KBM-7 (cell line): ENCODE measurements around the gene GSK3B.
A peak's percentile ranks its signal among the peaks of the same experiment; 100 is the strongest.

Source experiments
- DNase-seq: peaks from one replicate; pipeline ENCODE4 v3.0.0-alpha.2; 2015
- in situ Hi-C: fragments of 300-500 bp; cut with MboI; formaldehyde crosslinking; loops from 2 replicates; pipeline ENCODE4 v1.14.3; 2020; ENCODE audit warnings: low sequenced_read_pairs, low pct_unique_long_range_greater_than_20kb, mixed read lengths

Gene GSK3B

DNA sequence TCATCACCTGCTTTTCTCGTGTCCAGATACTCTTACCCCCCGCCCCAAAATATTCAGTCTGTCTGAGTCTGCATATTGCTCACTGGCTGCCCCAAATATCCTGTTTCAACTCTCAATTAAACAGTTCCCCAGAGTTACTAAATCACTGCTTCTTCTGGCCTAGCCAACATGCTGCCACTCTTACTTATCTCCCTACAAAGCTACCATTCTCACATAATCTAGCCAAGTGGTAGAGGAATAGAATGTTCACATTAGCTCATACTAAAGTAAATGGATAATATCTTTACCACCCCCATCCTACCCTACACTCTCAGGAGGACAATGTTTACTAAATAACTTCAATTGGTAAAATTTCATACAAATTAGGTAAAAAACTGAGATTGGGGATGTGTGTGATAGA, 234.5 kb downstream of the GSK3B start:
- in situ Hi-C loops: no loop called here
- DNase-seq: no peak

DNA sequence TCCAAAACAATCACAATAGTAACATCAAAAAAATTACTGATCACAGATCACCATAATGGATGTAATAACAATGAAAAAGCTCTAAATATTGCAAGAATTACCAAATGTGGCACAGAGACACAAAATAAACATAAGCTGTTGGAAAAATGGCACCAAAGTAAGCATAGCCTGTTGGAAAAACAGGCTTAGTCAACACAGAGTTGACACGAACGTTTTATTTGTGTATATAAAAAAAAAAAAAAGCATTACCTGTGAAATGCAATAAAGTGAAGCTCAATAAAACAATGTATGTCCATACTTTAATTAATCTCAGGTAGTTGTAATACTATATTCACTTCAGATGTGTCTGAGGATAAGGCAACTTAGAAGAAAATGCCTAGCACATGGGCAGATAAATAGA, 235.3 kb downstream of the GSK3B start:
- in situ Hi-C loops: no loop called here
- DNase-seq: no peak

DNA sequence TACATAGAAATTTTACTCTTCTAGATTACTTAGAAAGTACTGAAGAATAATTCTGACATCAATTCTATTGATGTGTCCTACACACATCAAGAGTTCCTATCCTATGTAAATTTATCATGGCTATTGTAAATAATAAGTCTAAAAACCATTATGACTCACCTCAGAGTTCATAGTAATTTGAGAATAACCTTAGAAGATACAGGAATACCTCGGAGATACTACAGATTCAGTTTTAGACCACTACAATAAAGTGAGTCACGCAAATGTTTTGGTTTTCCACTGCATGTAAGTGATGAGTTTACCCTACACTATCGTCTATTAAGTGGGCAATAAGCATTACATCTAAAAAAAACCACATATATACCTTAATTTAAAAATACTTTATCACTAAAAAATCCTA, 237.6 kb downstream of the GSK3B start:
- in situ Hi-C loops: no loop called here
- DNase-seq: no peak

DNA sequence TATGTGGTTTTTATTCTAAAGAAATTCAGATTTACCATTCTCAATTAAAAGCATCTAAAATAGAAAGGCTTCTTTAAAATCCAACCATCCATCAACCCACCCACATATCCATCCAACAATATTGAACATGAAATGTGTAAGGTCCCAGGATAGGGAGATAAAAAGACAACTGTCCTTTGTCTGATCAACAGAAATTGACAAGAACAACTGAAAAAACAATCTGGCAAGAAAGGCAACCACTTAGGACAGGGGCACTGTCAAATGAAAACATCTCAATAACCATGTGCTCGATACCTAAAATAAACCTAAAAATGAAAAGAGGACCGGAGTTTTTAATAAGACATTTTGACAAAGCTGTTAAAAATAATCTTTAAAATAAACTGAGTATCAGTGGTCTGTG, 245.1 kb downstream of the GSK3B start:
- no peak for DNase-seq
- in situ Hi-C loops: no loop called here

DNA sequence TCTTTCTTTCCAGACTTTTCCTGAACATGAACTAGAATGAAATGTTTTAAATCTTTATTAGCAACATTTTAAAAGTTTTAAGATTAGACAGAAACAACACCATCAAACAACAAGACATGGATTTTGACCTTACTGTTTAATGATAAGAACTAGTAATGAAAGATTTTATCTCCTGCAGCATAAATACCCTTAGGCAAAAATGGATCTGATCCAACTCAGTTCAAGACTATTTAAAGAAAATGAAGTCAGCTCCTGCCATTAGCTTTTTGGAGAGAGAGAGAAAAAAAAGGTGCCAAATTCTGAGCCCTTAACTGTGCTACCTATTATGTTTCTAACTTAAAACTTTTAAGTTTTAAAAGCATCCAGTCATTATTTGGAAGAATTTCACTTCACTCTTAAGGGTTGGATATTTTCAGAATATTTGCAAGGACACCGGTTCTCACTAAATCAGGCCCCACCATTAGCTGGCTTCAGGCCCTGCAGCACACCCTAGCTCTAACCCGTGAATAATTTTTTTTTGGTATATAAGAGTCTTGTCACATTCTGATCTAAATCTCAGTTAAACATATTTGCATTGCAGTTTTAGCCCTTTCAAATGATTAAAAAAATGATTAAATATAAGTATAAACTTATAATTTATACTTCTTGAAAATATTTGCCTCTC, 252.3 kb downstream of the GSK3B start:
- no peak for DNase-seq
- in situ Hi-C loops: no loop called here

DNA sequence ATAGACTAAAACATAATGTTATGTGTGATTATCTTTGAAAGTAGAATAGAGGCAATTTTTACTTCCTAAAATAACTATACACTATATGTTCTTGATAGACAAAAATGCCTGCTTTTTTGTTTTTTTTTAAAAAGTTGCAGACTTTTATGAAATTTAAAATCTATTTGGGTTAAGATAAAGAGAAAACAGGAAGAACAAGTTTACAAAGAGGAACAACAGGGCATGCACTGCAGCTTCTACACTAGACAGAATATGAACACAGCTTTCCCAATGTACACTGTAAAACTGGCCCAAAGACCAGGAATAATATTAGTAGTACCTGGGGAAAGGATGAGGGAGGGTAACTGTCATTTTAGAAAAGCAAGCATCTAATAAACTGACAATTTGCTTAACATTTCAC, 258.7 kb downstream of the GSK3B start:
- in situ Hi-C loops: no loop called here
- no peak for DNase-seq

DNA sequence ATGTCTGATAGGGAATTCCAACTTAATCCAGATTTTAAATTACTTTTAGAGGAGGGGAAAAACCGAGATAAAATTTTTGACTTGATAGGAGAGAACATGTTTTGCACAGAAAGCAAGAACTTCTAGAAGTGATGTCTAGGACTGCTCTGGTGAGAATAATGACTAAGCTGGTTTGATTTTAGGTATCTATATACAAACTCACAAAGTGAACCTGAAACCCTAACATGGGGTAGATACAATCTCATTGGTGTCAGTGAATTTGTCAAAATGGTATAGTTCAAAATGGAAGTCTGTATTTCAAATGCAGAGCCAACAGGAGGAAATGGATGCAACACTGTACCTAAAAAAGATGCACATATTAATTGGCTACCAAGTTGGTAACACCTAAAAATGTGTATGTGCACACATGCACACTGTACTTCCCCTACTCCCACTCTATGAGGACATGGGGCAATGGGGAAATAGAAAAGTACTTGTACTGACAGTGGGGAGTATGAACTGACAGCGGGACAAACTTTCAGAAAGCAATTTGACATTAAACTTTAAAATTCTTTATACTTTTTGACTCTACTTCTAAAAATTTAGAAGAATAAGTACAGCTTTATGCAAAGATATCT, 259.4 kb downstream of the GSK3B start:
- in situ Hi-C loops: no loop called here
- DNase-seq: peak; percentile 5

DNA sequence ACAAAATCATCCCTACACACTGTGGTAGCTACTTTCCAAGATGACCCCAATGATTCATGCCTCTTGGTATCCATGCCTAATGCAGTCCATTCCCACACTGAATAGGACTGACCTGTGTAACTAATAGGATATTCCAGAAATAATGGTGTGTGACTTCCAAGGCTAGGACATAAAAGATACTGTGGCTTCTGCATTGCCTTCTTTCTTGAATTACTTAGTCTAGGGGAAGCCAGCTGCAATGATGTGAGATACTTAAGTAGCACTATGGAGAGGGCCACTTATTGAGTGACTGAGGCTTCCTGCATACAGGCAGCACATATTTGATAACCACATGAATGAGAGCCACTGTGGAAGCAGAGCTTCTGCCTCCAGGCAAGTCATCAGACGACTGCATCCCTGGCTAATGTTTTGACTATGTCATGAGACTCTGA, 262.3 kb downstream of the GSK3B start:
- in situ Hi-C loops: no loop called here
- DNase-seq: no peak

DNA sequence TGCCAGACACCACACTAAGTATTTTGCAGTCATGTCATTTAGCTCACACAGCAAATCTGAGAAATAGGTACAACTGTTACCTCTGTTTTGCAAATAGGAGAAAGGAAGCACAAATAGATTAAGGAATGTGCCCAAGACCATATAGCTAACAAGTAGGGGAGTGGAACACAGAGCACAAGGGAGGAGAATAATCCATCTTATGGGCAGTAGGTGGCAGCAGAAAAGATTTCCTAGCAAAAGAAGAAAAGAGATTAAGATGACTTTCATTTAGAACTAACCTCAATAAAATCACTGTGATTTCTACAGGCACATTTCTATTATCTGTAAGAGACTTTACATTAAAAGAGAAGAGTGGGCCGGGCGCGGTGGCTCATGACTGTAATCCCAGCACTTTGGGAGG, 263.2 kb downstream of the GSK3B start:
- in situ Hi-C loops: no loop called here
- no peak for DNase-seq

DNA sequence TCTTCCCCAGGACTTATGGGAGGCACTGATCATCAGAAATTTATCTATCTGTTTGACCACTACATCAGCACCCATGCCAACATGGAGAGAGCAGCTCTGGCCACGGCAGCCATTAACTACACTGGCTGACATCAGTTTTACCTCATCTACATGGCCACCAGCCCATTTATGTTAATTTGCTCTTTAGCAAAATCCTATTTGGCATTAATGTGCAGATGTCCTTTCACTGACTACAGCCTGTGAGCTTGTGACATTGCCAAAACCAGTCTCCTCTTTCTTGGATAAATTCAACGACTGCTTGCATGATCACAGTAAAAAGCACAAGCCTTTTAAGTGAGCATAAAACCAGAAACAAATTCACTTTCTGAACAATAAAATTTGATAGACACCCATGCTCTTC, 264.8 kb downstream of the GSK3B start:
- no peak for DNase-seq

DNA sequence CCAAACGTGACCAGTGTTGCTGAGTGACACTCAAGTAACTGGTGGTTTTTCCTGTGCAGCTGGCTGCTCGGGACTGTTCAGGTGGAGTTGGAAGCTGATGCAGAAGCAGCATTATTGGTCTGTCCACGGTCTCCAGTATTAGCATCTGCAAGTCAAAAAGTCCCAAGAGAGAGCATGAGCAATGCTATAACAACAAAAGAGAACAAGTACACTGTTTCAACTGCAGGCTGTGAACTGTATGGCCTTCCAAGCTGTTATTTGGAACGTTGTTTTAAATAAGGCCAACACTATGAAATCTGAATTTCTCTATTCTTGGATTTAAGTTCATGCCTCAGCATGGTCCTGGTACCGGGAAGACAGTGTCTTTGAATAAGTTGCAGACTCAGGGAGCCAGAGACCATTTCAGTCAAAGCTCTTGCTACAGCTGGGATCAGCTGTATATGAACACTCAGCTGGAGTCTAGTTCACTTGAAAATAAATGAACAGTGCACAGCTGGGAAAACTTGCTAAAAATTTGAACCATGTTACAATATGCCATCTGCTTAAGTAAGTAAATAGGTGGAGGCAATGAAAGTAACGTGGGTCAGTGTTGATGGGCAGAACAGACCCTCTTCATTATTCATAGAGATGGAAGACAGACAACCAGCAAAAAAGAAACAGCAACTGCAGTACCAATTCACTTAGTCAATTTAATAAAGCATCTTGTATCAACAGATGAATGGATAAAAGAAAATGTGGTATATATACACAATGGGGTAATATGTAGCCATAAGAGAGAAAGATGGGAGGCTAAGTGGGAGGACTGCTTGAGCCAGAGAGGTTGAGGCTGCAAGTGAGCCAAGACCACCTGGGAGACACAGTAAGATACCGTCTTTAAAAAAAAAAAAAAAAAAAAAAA, 267.3 kb downstream of the GSK3B start:
- in situ Hi-C loops: no loop called here

More for the DNA sequence above, 264.8 kb downstream of the GSK3B start:
- in situ Hi-C loops: no loop called here

DNA sequence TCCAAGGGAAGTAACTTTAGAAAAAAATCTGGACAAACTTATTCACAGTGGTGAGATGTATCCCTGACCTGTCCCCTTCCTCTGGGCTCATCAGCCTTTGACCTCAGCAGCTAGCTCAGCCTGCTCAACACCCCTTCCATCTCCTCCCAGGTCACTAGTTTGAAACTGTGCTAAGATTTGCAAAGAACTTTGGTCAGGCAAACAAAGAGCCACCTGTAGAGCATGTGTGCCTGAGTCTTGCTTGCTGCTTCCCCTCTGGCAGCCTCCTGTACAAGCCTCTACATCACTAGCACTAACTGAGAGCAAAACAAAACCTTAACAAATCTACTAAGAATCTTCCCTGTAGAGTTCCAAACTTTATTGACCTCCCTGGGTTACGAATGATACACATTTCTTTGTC, 268.4 kb downstream of the GSK3B start:
- in situ Hi-C loops: no loop called here

More for the DNA sequence above, 267.3 kb downstream of the GSK3B start:
- no peak for DNase-seq

DNA sequence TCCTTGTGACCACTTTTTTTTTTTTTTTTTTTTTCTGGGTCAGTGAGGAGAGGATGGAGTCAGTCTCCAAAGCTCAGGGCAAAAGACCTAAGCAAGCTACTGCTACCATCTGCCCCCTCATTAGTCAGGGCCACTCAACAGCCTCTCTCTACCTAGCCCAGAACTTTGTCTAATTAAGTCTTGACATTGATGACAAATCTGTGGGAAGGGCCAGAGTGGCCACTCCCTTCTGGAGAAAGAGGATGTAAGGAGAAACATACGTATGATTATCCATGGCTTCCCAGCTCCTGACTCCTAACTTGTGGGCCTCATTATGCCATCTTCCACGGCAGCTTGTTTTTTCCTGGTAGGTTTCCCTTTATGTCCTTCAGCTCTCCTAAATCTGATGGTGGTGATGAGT, 274.4 kb downstream of the GSK3B start:
- in situ Hi-C loops: no loop called here
- DNase-seq: no peak

More for the DNA sequence above, 268.4 kb downstream of the GSK3B start:
- DNase-seq: no peak

DNA sequence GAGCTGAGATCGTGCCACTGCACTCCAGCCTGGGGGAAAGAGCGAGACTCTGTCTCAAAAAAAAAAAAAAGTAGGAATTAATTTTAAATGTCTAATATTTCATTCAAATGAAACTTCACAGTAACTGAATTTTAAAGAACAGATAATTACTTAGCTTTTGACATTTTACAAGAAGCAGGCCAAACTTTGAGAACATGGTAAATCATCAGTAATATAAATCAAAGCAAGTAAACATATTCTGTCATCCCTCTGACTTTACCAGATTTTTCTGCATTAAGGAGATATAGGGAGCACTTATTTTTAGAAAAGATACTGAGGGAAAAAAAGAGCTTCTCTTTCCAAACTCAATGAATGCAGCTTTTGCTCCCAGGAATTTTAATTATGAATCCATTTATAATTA, 275.3 kb downstream of the GSK3B start:
- in situ Hi-C loops: no loop called here

DNA sequence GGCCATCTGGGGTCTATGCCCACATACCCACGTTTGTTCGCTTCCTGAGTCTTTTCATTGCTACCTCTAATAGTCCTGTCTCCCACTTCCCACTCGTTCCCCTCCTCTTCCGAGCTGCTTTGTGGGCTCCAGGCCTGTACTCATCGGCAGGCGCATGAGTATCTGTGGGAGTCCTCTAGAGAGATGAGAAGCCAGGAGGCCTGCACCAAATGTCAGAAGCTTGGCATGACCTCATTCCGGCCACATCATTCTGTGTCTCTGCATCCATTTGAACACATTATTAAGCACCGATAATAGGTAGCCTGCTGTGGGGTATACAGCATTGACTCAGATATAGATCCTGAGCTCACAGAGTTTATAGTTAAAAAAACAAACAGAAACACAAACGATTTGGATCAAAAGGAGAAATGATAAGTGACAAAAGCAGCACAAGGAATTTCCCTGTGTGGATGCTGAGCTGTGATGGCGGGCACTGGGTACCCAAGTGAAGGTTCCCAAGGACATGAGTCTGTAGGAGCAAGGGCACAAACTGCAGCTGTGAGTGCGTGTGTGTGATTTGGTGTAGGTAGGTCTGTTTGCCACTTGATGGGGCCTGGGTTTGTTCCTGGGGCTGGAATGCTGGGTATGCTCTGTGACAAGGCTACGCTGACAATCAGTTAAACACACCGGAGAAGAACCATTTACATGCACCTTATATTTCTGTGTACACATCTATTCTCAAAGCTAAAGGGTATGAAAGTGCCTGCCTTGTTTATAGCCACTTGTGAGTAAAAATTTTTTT, 276.5 kb downstream of the GSK3B start:
- DNase-seq: no peak
- in situ Hi-C loops: no loop called here

More for the DNA sequence above, 275.3 kb downstream of the GSK3B start:
- no peak for DNase-seq

DNA sequence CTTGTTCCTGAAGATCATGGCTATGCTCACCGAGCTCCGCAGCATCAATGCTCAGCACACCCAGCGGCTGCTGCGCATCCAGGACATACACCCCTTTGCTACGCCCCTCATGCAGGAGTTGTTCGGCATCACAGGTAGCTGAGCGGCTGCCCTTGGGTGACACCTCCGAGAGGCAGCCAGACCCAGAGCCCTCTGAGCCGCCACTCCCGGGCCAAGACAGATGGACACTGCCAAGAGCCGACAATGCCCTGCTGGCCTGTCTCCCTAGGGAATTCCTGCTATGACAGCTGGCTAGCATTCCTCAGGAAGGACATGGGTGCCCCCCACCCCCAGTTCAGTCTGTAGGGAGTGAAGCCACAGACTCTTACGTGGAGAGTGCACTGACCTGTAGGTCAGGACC, 277.2 kb downstream of the GSK3B start:
- DNase-seq: no peak
- in situ Hi-C loops: no loop called here

DNA sequence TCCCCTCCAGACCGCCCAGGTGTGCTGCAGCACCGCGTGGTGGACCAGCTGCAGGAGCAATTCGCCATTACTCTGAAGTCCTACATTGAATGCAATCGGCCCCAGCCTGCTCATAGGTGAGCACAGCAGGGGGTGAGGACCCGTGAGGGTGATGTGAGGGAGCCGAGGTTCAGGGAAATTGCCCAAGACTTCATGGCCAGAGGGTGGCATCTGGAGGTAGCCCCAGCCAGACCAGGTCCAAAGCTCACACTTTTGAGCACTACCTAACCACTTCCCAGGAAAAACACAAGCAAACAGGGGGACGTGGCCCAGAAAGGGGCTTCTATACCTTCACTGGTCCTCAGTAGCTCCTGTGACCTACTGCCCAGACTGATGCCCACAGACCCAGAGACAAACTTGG, 278.5 kb downstream of the GSK3B start:
- in situ Hi-C loops: no loop called here
- DNase-seq: no peak

DNA sequence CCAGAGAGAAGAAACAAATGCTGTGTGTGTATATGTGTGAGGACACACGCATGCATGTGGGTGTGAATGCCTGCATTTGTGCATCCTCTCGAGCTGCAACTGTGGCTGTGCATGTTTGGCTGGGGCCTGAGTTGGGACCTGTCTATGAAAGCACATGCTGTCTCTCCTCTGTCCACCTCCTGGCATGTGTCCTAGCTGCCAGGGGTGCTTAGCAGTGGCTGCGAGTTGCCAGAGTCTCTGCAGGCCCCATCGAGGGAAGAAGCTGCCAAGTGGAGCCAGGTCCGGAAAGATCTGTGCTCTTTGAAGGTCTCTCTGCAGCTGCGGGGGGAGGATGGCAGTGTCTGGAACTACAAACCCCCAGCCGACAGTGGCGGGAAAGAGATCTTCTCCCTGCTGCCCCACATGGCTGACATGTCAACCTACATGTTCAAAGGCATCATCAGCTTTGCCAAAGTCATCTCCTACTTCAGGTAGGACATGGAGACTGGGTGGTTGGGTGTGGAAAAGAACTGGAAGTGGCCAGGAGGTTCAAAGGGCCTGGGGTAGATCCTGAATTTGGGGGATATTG, 281.7 kb downstream of the GSK3B start:
- DNase-seq: no peak

DNA sequence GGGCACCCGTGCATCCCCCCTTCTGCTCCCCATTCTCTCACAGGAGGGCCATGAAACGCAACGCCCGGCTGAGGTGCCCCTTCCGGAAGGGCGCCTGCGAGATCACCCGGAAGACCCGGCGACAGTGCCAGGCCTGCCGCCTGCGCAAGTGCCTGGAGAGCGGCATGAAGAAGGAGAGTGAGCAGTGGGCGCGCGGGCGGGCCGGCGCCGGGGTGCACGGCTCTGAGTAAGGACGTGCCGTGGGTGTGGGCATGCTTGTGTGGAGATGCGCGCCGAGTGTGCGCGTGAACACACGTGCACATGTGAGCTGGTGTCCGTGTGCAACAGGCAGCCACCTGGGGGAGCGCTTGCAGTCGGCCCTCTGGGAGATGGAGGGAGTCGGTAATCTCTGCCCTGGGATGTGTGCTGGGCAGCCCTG, 284.2 kb downstream of the GSK3B start:
- in situ Hi-C loops: no loop called here

More for the DNA sequence above, 281.7 kb downstream of the GSK3B start:
- in situ Hi-C loops: no loop called here

More for the DNA sequence above, 284.2 kb downstream of the GSK3B start:
- DNase-seq: no peak
